ENCODE data around the gene VSTM4. TPM values are rescaled to one million over a fixed set of nuclear protein-coding genes. Genes with fewer than 3 reads are reported as not detected.

The VSTM4 gene
- polyA plus RNA-seq, 1 donor (not counting 4 experiments of a cell fraction or from before 2014, with no cell fraction given): not detected

- no peak overlapping the region for H3K4me3 ChIP-seq (ENCODE audit: control insufficient read depth in 2 of 3, extremely low read depth in 1 of 3, insufficient read depth in 2 of 3, low read depth in 1 of 3, low read length in 3 of 3)
- H3K27ac ChIP-seq (ENCODE audit: control insufficient read depth, insufficient read depth, low read length): no peak overlapping the region
- H3K9ac ChIP-seq (ENCODE audit: control insufficient read depth, extremely low read depth, insufficient read depth, low read length): no peak overlapping the region
- no peaks in the 10 kb centered on the region for H3K79me2 ChIP-seq (ENCODE audit: control insufficient read depth, insufficient read depth, low read length)
- peaks cover 10% of the 10 kb centered on the region for H3K27me3 ChIP-seq (ENCODE audit: control insufficient read depth, extremely low read depth, insufficient read depth, low read length)
- H3K4me2 ChIP-seq (ENCODE audit: control insufficient read depth, extremely low read depth, insufficient read depth, low read depth, low read length): no peak overlapping the region
- no peaks in the 10 kb centered on the region for H3K36me3 ChIP-seq (ENCODE audit: control insufficient read depth in 2 of 2, extremely low read depth in 1 of 2, insufficient read depth in 2 of 2, low read length in 2 of 2)
- H3K4me1 ChIP-seq (ENCODE audit: control insufficient read depth, extremely low read depth, insufficient read depth, low read length): no peaks in the 10 kb centered on the region
- FAIRE-seq (no peak), DNase-seq (ENCODE audit: low read depth, low spot score) (no peak)
- H3K9me3 ChIP-seq (ENCODE audit: control insufficient read depth, low read depth, low read length): no peaks in the 10 kb centered on the region
- no peaks in the 10 kb centered on the region for H3K9me1 ChIP-seq (ENCODE audit: control insufficient read depth, extremely low read depth, insufficient read depth, low read length)
- no peaks in the 10 kb centered on the region for H4K20me1 ChIP-seq (ENCODE audit: control insufficient read depth, extremely low read depth, insufficient read depth, low read length)
- dilution Hi-C loops (cut with MboI; ENCODE audit: extremely low pct_ligation_motif_present, low sequenced_read_pairs): no loop called here
- TF ChIP-seq, protein P1, sequence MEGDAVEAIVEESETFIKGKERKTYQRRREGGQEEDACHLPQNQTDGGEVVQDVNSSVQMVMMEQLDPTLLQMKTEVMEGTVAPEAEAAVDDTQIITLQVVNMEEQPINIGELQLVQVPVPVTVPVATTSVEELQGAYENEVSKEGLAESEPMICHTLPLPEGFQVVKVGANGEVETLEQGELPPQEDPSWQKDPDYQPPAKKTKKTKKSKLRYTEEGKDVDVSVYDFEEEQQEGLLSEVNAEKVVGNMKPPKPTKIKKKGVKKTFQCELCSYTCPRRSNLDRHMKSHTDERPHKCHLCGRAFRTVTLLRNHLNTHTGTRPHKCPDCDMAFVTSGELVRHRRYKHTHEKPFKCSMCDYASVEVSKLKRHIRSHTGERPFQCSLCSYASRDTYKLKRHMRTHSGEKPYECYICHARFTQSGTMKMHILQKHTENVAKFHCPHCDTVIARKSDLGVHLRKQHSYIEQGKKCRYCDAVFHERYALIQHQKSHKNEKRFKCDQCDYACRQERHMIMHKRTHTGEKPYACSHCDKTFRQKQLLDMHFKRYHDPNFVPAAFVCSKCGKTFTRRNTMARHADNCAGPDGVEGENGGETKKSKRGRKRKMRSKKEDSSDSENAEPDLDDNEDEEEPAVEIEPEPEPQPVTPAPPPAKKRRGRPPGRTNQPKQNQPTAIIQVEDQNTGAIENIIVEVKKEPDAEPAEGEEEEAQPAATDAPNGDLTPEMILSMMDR (optimal IDR thresholded peaks at IDR 0.05 in 1 of 3, IDR thresholded peaks at IDR 0.05 in 1 of 3, conservative IDR thresholded peaks at IDR 0.05 in 1 of 3; ENCODE audit: extremely low read depth in 1 of 3, insufficient read depth in 2 of 3, low read length in 3 of 3): no peak
- no peak for TF ChIP-seq EZH2 (IDR thresholded peaks at IDR 0.05; ENCODE audit: low read length)
- no peak overlapping the region for H2AFZ ChIP-seq (ENCODE audit: control insufficient read depth, low read length)
Measured at GRCh38 chr10:49120911-49121310, 5.6 kb upstream of the VSTM4 start.

GRCh38 chr10:49119746-49120145 lies 4.4 kb upstream of the VSTM4 start:
- H3K4me1 ChIP-seq (ENCODE audit: control insufficient read depth, extremely low read depth, insufficient read depth, low read length): no peaks in the 10 kb centered on the region
- H3K36me3 ChIP-seq (ENCODE audit: control insufficient read depth in 2 of 2, extremely low read depth in 1 of 2, insufficient read depth in 2 of 2, low read length in 2 of 2): no peaks in the 10 kb centered on the region
- no peak overlapping the region for H2AFZ ChIP-seq (ENCODE audit: control insufficient read depth, low read length)
- no peak overlapping the region for H3K27ac ChIP-seq (ENCODE audit: control insufficient read depth, insufficient read depth, low read length)
- DNase-seq (ENCODE audit: low read depth, low spot score): peak; percentile 1
- no peak overlapping the region for H3K9ac ChIP-seq (ENCODE audit: control insufficient read depth, extremely low read depth, insufficient read depth, low read length)
- H3K27me3 ChIP-seq (ENCODE audit: control insufficient read depth, extremely low read depth, insufficient read depth, low read length): peaks cover 19% of the 10 kb centered on the region
- H3K4me3 ChIP-seq (ENCODE audit: control insufficient read depth in 2 of 3, extremely low read depth in 1 of 3, insufficient read depth in 2 of 3, low read depth in 1 of 3, low read length in 3 of 3): no peak overlapping the region
- no peaks in the 10 kb centered on the region for H3K79me2 ChIP-seq (ENCODE audit: control insufficient read depth, insufficient read depth, low read length)
- H3K9me1 ChIP-seq (ENCODE audit: control insufficient read depth, extremely low read depth, insufficient read depth, low read length): no peaks in the 10 kb centered on the region
- H4K20me1 ChIP-seq (ENCODE audit: control insufficient read depth, extremely low read depth, insufficient read depth, low read length): no peaks in the 10 kb centered on the region
- FAIRE-seq: no peak
- no peaks in the 10 kb centered on the region for H3K9me3 ChIP-seq (ENCODE audit: control insufficient read depth, low read depth, low read length)
- dilution Hi-C loops (cut with MboI; ENCODE audit: extremely low pct_ligation_motif_present, low sequenced_read_pairs): no loop called here
- TF ChIP-seq, protein P1 (optimal IDR thresholded peaks at IDR 0.05 in 1 of 3, IDR thresholded peaks at IDR 0.05 in 1 of 3, conservative IDR thresholded peaks at IDR 0.05 in 1 of 3; ENCODE audit: extremely low read depth in 1 of 3, insufficient read depth in 2 of 3, low read length in 3 of 3): no peak
- no peak for TF ChIP-seq EZH2 (IDR thresholded peaks at IDR 0.05; ENCODE audit: low read length)
- H3K4me2 ChIP-seq (ENCODE audit: control insufficient read depth, extremely low read depth, insufficient read depth, low read depth, low read length): no peak overlapping the region
